ENCODE measurements around the gene LCE3E. TPM values are rescaled to one million over a fixed set of nuclear protein-coding genes. Genes with fewer than 3 reads are reported as not detected.
A peak's percentile ranks its signal among the peaks of the same experiment; 100 is the strongest.

Gene LCE3E
- total RNA-seq, 6 experiments from 2014 or later: not detected

- Mint-ChIP-seq H3K9me3 (0 out of 2 replicates have a peak, but pooled peaks cover 5% of the 10 kb centered on the region), H3K36me3 (ENCODE audit: low read depth) (no peaks in the 10 kb centered on the region)
These were observed 33.1 kb downstream of the LCE3E start for GRCh38 chr1:152533327-152533938.

GRCh38 chr1:152525080-152525641 lies 41.4 kb downstream of the LCE3E start:
- Mint-ChIP-seq H3K9me3 (no peaks in the 10 kb centered on the region; the same call in 1 of the 2 replicates), H3K27ac (no peak overlapping the region), H3K36me3 (ENCODE audit: low read depth) (no peaks in the 10 kb centered on the region), H3K4me3 (no peak overlapping the region), H3K27me3 (ENCODE audit: insufficient read depth) (peaks cover 4% of the 10 kb centered on the region; the same call in 1 of the 2 replicates), H3K4me1 (ENCODE audit: low read depth) (no peaks in the 10 kb centered on the region)
- no peak for DNase-seq
- TF ChIP-seq CTCF (IDR thresholded peaks at IDR 0.05): no peak

More at GRCh38 chr1:152533327-152533938, 33.1 kb downstream of the LCE3E start:
- H3K27me3 Mint-ChIP-seq (ENCODE audit: insufficient read depth): peaks cover 8% of the 10 kb centered on the region; the same call in 1 of the 2 replicates
- peak; percentile 77 for TF ChIP-seq CTCF (IDR thresholded peaks at IDR 0.05)
- no peaks in the 10 kb centered on the region for H3K4me1 Mint-ChIP-seq (ENCODE audit: low read depth)
- no peak overlapping the region for H3K27ac Mint-ChIP-seq
- H3K4me3 Mint-ChIP-seq: no peak overlapping the region
- DNase-seq: peak; percentile 31

- H3K9me3 Mint-ChIP-seq: no peaks in the 10 kb centered on the region; the same call in 1 of the 2 replicates
- peaks cover 4% of the 10 kb centered on the region; the same call in 1 of the 2 replicates for H3K27me3 Mint-ChIP-seq (ENCODE audit: insufficient read depth)
- no peak overlapping the region for H3K4me3 Mint-ChIP-seq
- TF ChIP-seq CTCF (IDR thresholded peaks at IDR 0.05): no peak
- H3K27ac Mint-ChIP-seq: no peak overlapping the region
- DNase-seq: no peak
- H3K36me3 Mint-ChIP-seq (ENCODE audit: low read depth): no peaks in the 10 kb centered on the region
- peaks cover 13% of the 10 kb centered on the region; the same call in 1 of the 2 replicates for H3K4me1 Mint-ChIP-seq (ENCODE audit: low read depth)
These were observed 46.0 kb downstream of the LCE3E start for GRCh38 chr1:152520561-152521090.

GRCh38 chr1:152519851-152520250 lies 46.7 kb downstream of the LCE3E start:
- Mint-ChIP-seq H3K4me3 (no peak overlapping the region), H3K4me1 (ENCODE audit: low read depth) (peaks cover 13% of the 10 kb centered on the region; the same call in 1 of the 2 replicates), H3K36me3 (ENCODE audit: low read depth) (no peaks in the 10 kb centered on the region), H3K9me3 (no peaks in the 10 kb centered on the region; the same call in 1 of the 2 replicates), H3K27me3 (ENCODE audit: insufficient read depth) (peaks cover 7% of the 10 kb centered on the region; the same call in 1 of the 2 replicates), H3K27ac (no peak overlapping the region)
- no peak for DNase-seq
- TF ChIP-seq CTCF (IDR thresholded peaks at IDR 0.05): no peak

- peaks cover 13% of the 10 kb centered on the region; the same call in 1 of the 2 replicates for H3K4me1 Mint-ChIP-seq (ENCODE audit: low read depth)
- no peak overlapping the region for H3K4me3 Mint-ChIP-seq
- H3K27me3 Mint-ChIP-seq (ENCODE audit: insufficient read depth): peaks cover 14% of the 10 kb centered on the region
- no peak overlapping the region; the same call in 1 of the 2 replicates for H3K27ac Mint-ChIP-seq
- no peak for TF ChIP-seq CTCF (IDR thresholded peaks at IDR 0.05)
- no peaks in the 10 kb centered on the region for H3K36me3 Mint-ChIP-seq (ENCODE audit: low read depth)
- no peaks in the 10 kb centered on the region for H3K9me3 Mint-ChIP-seq
- DNase-seq: peak; percentile 18
These were observed 49.3 kb downstream of the LCE3E start for GRCh38 chr1:152517237-152517811.

Data from HFFc6 (cell line).